ENCODE results near the gene SECISBP2.

The SECISBP2 gene

DNA sequence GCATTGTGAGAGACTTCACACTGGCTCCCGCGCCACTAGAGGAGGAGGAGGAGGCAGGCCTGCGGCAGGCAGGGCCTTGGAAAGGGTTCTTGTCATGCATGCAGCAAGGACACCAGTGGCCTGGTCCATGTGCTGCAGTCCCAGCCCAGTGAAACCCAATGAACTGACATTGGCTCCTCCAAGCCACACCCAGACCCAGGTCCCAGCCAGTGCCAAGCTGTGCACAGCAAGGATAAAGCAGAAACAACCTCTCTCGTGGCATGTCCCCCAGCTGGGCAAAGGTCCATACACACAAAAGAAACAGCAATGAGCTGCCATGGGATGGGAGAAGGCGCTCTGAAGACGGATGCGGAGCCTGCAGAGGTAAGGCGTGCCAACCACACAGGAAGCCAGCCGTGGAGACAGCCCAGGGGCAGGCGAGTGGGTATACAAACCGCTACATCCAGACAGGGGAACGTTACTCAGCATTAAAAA lies 90.4 kb downstream of the SECISBP2 start:
- DNase-seq (ENCODE audit: low spot score) = no peak

All from LoVo (cell line).